MG63 (cell line): ENCODE measurements around the gene PVALB. TPM values are rescaled to one million over a fixed set of nuclear protein-coding genes. Genes with fewer than 3 reads are reported as not detected.
A peak's percentile ranks its signal among the peaks of the same experiment; 100 is the strongest.

Source experiments
- DNase-seq: peaks from one replicate; pipeline ENCODE4 v3.0.0-alpha.2; 2020
- H3K27me3 ChIP-seq: fragments of 250-450 bp; sonication (Bioruptor Pico); 2 replicates; pipeline ENCODE4 v1.5.1; 2020; ENCODE audit warnings: mild to moderate bottlenecking, moderate library complexity
- H3K36me3 ChIP-seq: fragments of 250-450 bp; sonication (Bioruptor Pico); 2 replicates; pipeline ENCODE4 v1.5.1; 2020; ENCODE audit warnings: mild to moderate bottlenecking, moderate library complexity
- H3K4me3 ChIP-seq: fragments of 250-450 bp; sonication (Bioruptor Pico); 2 replicates; pipeline ENCODE4 v1.5.1; 2020; ENCODE audit warnings: mild to moderate bottlenecking, moderate library complexity
- H3K9me3 ChIP-seq: fragments of 250-450 bp; sonication (Bioruptor Pico); 2 replicates; pipeline ENCODE4 v1.5.1; 2020; ENCODE audit warnings: mild to moderate bottlenecking, moderate library complexity
- total RNA-seq: library from RNA; depleted of rRNA; stranded (reverse); fragments of >200 nt; shearing (Covaris generic); gene quantifications from 2 replicates; pipeline ENCODE4 v1.2.3, GENCODE V29; 2014; ENCODE audit warnings: low replicate concordance

The PVALB gene
- total RNA-seq, 1 experiment from 2014 or later = not detected

GRCh38 chr22:36853407-36854099, 36.7 kb upstream of the PVALB start:
- Histone ChIP-seq H3K9me3 (peaks cover 2% of the 10 kb centered on the region; the same call in 1 of the 2 replicates), H3K4me3 (no peak overlapping the region), H3K36me3 (no peaks in the 10 kb centered on the region), H3K27me3 (peaks cover 15% of the 10 kb centered on the region)
- DNase-seq = peak; percentile 49

GRCh38 chr22:36852056-36852973, 35.5 kb upstream of the PVALB start:
- Histone ChIP-seq H3K9me3 (peaks cover 2% of the 10 kb centered on the region; the same call in 1 of the 2 replicates), H3K36me3 (no peaks in the 10 kb centered on the region)
- DNase-seq = no peak

GRCh38 chr22:36850682-36851081, 33.8 kb upstream of the PVALB start:
- Histone ChIP-seq H3K36me3 (no peaks in the 10 kb centered on the region), H3K27me3 (peaks cover 8% of the 10 kb centered on the region), H3K4me3 (no peak overlapping the region), H3K9me3 (peaks cover 2% of the 10 kb centered on the region; the same call in 1 of the 2 replicates)
- no peak for DNase-seq

More at GRCh38 chr22:36852056-36852973, 35.5 kb upstream of the PVALB start:
- Histone ChIP-seq H3K4me3 (no peak overlapping the region), H3K27me3 (peaks cover 17% of the 10 kb centered on the region)

GRCh38 chr22:36850056-36850455, 33.2 kb upstream of the PVALB start:
- no peaks in the 10 kb centered on the region for H3K36me3 ChIP-seq
- peaks cover 11% of the 10 kb centered on the region for H3K27me3 ChIP-seq
- no peak for DNase-seq
- H3K4me3 ChIP-seq = no peak overlapping the region
- peaks cover 2% of the 10 kb centered on the region; the same call in 1 of the 2 replicates for H3K9me3 ChIP-seq

DNA sequence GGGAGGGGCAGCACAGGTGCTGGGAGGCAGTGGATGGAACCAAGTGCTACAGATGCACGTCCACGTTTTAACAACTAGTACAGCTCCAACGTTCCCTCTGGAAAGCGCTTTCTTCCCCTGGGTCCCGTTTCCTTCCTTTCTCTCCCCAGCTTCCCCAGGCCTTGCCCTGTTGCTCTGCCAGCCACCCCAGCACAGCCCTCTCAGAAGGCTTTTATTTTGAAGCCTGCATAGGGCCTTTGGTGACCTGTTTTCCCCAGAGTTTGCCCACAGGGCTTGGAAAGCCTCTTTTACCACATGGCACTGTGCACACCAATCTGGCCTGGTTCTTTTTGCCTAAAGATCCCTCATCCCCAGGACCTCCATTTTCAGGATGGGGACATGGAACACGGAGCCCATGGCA, 30.1 kb upstream of the PVALB start:
- Histone ChIP-seq H3K36me3 (no peaks in the 10 kb centered on the region), H3K4me3 (no peak overlapping the region), H3K27me3 (peaks cover 21% of the 10 kb centered on the region), H3K9me3 (no peaks in the 10 kb centered on the region)
- DNase-seq = no peak

GRCh38 chr22:36846271-36846670, 29.4 kb upstream of the PVALB start:
- no peak overlapping the region for H3K4me3 ChIP-seq
- no peaks in the 10 kb centered on the region for H3K9me3 ChIP-seq
- DNase-seq = no peak
- peaks cover 24% of the 10 kb centered on the region for H3K27me3 ChIP-seq
- no peaks in the 10 kb centered on the region for H3K36me3 ChIP-seq

DNA sequence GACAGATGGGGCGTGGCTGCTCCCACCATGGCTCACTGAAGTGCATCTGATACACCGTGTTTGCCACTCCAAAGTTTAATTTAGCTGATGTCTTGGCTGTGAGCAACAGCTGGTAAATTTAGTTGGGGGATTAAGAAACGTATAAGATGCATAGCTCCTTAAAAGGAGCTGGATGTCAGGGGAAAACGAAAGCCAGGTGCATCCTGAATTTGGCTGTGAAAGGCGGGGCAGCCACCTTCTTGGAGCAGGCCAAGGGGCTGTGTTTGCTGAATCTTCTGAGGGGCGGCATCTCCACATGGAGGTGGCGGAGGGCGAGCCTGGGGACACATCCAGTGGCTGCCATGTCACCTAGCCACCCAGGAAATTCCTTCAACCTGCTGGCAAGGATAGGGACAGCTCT, 23.3 kb upstream of the PVALB start:
- no peak overlapping the region for H3K4me3 ChIP-seq
- H3K36me3 ChIP-seq = no peaks in the 10 kb centered on the region
- no peaks in the 10 kb centered on the region for H3K9me3 ChIP-seq
- no peak for DNase-seq
- H3K27me3 ChIP-seq = peaks cover 13% of the 10 kb centered on the region

DNA sequence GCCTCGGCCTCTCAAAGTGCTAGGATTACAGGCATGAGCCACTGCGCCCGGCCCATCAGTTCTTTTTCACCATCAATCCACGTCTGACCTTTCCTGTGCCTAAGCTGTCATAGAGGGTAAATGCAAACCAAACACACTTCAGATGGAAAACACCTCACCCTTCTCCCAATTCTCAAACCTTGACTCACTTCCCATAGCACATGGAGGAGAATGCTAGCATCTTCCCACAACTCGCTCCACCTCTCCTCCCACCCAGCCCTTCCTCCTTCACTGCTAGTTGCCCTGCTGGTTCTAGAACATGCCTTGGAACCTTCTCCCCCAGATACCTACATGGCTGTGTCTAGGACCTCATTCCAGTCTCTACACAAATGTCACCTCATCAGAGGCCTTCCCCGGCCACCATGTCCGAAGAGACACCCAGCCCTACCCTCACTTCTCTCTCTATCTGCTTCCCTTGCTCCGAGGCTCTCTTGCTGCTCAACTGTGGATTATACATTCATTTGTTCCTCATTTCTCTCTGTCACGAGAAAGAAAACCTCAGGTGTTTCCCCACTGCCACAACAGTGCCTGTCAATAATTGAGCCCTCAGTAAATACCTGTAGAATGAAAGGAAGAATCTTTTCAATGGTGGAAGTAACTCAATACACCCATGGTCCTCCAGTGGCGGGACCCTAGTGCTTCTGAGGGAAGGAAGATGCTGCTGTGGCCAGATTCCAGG, 22.7 kb upstream of the PVALB start:
- H3K27me3 ChIP-seq = peaks cover 15% of the 10 kb centered on the region
- H3K4me3 ChIP-seq = no peak overlapping the region
- no peak for DNase-seq
- no peaks in the 10 kb centered on the region for H3K9me3 ChIP-seq
- no peaks in the 10 kb centered on the region for H3K36me3 ChIP-seq

DNA sequence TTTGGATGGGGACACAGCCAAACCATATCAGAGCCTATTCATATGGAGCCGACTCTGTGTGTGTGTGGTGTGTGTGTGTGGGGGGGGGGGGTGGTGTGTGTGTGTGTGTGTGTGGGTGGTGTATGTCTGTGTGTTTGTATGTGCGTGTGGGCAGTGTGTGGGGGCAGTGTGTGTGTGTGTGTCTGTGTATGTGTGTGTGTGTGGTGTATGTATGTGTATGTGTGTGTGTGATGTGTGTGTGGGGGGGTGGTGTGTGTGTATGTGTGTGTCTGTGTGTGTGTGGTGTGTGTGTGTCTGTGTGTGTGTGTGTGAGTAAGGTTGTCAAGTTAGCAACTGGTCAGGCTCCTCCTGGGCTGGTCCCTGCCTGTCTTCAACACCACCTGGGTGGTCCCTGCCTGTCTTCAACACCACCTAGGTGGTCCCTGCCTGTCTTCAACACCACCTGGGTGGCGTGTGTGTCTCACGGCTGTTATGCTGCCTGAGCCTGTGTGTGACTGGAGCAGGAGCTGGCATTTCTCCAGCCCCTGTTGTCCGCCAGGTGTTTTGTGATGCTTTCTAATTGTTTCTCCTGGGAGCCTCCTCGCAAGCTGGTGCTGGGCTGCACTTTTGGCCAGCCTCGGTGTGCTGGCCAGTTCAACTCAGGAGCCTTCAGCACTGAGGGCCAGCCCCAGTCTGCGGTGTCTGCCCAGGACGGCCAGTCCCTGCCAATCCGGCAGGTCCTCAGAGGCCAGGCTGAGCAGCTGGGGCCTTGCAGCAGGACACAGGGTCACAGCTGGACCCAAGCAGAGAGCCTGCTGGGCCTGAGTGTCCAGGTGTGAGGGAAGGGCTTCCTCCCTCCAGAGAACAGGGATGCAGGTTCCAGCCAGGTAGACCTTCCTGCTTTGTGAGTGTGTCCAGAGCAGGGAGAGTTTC, 21.5 kb upstream of the PVALB start:
- H3K4me3 ChIP-seq = no peak overlapping the region
- H3K27me3 ChIP-seq = peaks cover 13% of the 10 kb centered on the region
- H3K9me3 ChIP-seq = no peaks in the 10 kb centered on the region
- H3K36me3 ChIP-seq = no peaks in the 10 kb centered on the region
- no peak for DNase-seq

DNA sequence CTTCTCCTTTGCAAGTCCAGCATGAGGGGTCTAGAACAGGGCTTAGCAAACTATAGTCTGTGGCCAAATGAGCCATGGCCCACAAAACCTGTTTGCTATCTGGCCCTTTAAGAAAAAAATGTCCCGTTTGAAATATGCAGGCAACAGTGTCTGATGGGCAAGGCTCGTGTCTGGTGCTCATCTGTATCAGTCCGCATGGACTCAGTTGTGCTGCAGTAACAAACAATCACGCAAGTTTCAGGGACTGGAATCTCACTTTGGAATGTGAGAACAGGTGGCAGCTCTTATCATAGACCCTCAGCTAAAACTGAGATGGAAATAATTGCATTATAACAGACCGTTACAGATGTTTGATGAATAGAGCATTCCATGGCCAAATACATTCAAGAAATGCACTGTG, 19.1 kb upstream of the PVALB start:
- H3K9me3 ChIP-seq = no peaks in the 10 kb centered on the region
- peaks cover 6% of the 10 kb centered on the region; the same call in 1 of the 2 replicates for H3K27me3 ChIP-seq
- no peak overlapping the region for H3K4me3 ChIP-seq
- no peak for DNase-seq
- no peaks in the 10 kb centered on the region for H3K36me3 ChIP-seq

DNA sequence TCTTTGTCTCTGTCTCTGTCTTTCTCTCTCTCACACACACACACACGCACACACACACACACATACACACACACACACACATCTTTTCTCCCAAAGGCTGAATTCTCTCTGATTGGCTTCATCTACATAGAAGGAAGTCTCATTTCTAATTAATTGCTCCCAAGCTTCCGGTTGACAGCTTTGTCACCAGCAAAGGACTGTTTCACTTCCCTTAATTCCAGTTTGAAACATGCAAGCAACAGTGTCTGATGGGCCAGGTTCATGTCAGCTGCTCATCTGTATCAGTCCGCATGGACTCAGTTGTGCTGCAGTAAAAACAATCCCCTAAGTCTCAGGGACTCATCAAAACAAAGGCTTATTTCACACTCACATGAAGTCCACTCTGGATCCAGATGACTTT, 16.2 kb upstream of the PVALB start:
- no peak overlapping the region for H3K4me3 ChIP-seq
- no peak for DNase-seq
- H3K9me3 ChIP-seq = no peaks in the 10 kb centered on the region

GRCh38 chr22:36831717-36832116, 14.9 kb upstream of the PVALB start:
- no peaks in the 10 kb centered on the region for H3K36me3 ChIP-seq
- DNase-seq = no peak
- peaks cover 9% of the 10 kb centered on the region; the same call in 1 of the 2 replicates for H3K27me3 ChIP-seq
- no peak overlapping the region for H3K4me3 ChIP-seq
- H3K9me3 ChIP-seq = no peaks in the 10 kb centered on the region

More for the DNA sequence above, 16.2 kb upstream of the PVALB start:
- no peaks in the 10 kb centered on the region for H3K36me3 ChIP-seq
- peaks cover 9% of the 10 kb centered on the region; the same call in 1 of the 2 replicates for H3K27me3 ChIP-seq

DNA sequence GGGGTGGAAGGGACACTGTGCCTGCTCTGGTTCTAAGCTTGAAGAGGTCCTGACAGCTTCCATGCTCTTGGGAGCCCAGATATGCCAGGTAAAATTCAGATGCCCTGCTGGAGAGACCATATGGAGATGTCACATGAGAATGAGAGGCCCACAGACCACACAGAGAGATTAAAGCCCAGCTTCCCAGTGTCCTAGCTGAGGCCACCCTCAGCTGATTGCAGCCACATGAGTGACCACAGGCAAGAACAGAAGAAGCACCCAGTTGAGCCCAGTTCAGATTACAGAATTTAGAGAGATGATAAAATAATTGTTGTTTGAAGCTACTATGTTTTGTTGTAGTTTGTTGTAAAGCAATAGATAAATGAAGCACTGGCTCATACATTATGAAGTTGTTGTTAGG, 14.4 kb upstream of the PVALB start:
- H3K4me3 ChIP-seq = no peak overlapping the region
- peaks cover 9% of the 10 kb centered on the region; the same call in 1 of the 2 replicates for H3K27me3 ChIP-seq
- no peaks in the 10 kb centered on the region for H3K9me3 ChIP-seq
- DNase-seq = no peak
- no peaks in the 10 kb centered on the region for H3K36me3 ChIP-seq

GRCh38 chr22:36830601-36831000, 13.8 kb upstream of the PVALB start:
- Histone ChIP-seq H3K36me3 (no peaks in the 10 kb centered on the region), H3K4me3 (no peak overlapping the region), H3K9me3 (no peaks in the 10 kb centered on the region), H3K27me3 (peaks cover 9% of the 10 kb centered on the region; the same call in 1 of the 2 replicates)
- no peak for DNase-seq

DNA sequence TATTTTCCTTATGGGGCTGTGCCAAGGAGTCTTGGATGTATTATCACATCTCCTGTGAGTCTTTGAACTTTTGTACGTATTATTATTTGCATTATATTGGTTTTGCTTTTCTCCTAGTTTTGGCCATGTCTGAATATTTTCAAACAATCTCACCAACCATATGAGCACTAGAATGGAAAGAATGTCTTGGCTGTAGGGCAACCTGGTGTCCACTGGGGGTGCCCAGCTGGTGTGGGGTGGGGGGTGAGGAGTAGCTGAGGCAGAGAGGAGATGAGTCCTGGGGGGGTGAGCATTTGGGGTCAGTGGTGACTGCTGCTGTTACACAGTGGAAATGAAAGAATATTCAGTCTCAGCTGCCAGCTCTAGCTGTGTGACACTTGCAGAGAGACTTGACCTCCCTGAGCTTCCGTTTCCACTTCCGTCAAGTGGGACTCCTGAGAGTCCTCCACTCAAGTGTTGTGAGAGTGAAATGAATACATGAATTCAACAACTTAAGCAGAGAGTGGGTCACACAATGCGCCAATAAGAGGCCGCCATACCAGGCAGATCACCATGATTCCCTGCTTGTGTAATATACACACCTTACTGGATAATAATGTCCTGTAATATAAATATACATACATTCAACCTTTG, 12.7 kb upstream of the PVALB start:
- Histone ChIP-seq H3K9me3 (no peaks in the 10 kb centered on the region), H3K4me3 (no peak overlapping the region), H3K36me3 (no peaks in the 10 kb centered on the region), H3K27me3 (peaks cover 6% of the 10 kb centered on the region; the same call in 1 of the 2 replicates)
- DNase-seq = no peak
